Left lung (tissue), 10 donors: ENCODE results near the gene GOLGA6L7. TPM values are rescaled to one million over a fixed set of nuclear protein-coding genes. Genes with fewer than 3 reads are reported as not detected.

Source experiments
- ATAC-seq: fragments of 200-7000 bp; cut with Tn5 transposase; one replicate; pipeline ENCODE4 v1.9.1; 2020; ENCODE audit warnings: moderate library complexity
- DNase-seq, 4 donors: peaks; one replicate each; pipeline ENCODE4 v3.0.0-alpha.2; 2013 to 2020
- H3K27ac ChIP-seq, 2 donors: fragments of 200-600 bp; sonication (generic) in 1 of 2; one replicate each; pipeline versions ENCODE4 v1.5.0 to v1.8.0; 2020 to 2021
- H3K27me3 ChIP-seq, 2 donors: fragments of 200-600 bp; sonication (generic) in 1 of 2; one replicate each; pipeline versions ENCODE4 v1.5.0 to v1.8.0; 2020 to 2021
- H3K36me3 ChIP-seq, 2 donors: fragments of 200-600 bp; sonication (generic) in 1 of 2; one replicate each; pipeline versions ENCODE4 v1.5.0 to v1.8.0; 2020 to 2021
- H3K4me1 ChIP-seq, 2 donors: fragments of 200-600 bp; one replicate each; pipeline ENCODE4 v1.8.0; 2021
- H3K4me3 ChIP-seq, 2 donors: fragments of 200-600 bp; sonication (generic) in 1 of 2; one replicate each; pipeline versions ENCODE4 v1.5.0 to v1.8.0; 2020 to 2021; ENCODE audit warnings: mild to moderate bottlenecking in 1 of 2
- H3K9me3 ChIP-seq, 2 donors: fragments of 200-600 bp; sonication (generic) in 1 of 2; one replicate each; pipeline versions ENCODE4 v1.5.0 to v1.8.0; 2020 to 2021
- intact Hi-C, 2 donors: fragments of 100-400 bp; cut with DNase I; formaldehyde crosslinking; loops; one replicate each; pipeline versions ENCODE4 v1.11.2 to v1.14.2; 2022
- polyA plus RNA-seq, 6 donors: library from polyadenylated mRNA; unstranded; fragments of 120-200 nt; gene quantifications; one replicate each; pipeline ENCODE4 v1.2.1, GENCODE V29; 2013; ENCODE audit not compliant: insufficient read length in 6 of 6
- total RNA-seq, 2 donors: library from RNA; stranded (reverse); fragmentation: NEBNext Ultra II Directional; extraction: Animal tissue kit (Norgen Biotek cat#: 25700); gene quantifications; one replicate each; pipeline ENCODE4 v1.2.1, GENCODE V29; 2021
- TF ChIP-seq, protein P1 (sequence below), 2 donors: fragments of 200-600 bp; sonication (generic) in 1 of 2; IDR thresholded peaks; one replicate each; pipeline versions ENCODE4 v1.5.0 to v1.8.0; 2021; ENCODE audit warnings: antibody characterized with exemption in 2 of 2
- donor health status: DM: no; HTN: yes; CAD: no.
- donor health status: DM: no; HTN: no; CAD: no.

Gene GOLGA6L7
- total and polyA plus RNA-seq, 8 donors: 0.33 to 1.4 (median 0.95) TPM; not detected in 2

DNA sequence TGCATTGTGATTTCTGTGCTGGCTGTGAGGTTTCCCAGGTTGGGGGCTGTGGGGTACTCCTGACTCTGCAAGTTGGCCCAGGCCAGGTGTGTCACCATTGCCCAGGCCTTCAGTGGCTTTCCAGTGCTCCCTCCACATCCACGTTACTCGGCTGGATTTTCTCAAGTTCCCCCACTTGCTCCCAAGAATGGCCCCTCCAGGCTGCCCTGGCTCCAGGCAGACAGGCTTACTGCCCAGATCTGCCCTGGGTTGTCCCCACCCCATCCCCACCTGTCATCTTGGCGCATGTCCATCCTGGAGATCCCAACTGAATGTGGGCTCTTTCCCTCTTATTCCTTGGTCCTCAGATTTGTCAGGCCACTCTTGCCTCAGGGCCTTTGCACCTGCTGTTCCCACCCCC lies 40.9 kb upstream of the GOLGA6L7 start:
- DNase-seq (no peak), ATAC-seq (no peak)
- Histone ChIP-seq H3K4me3 (no peak overlapping the region), H3K27me3 (peaks cover 19 to 51% of the 10 kb centered on the region in 2 donors), H3K27ac (no peak overlapping the region), H3K9me3 (no peaks in the 10 kb centered on the region), H3K4me1 (peaks cover 0 to 16% of the 10 kb centered on the region in 2 donors), H3K36me3 (no peaks in the 10 kb centered on the region)
- intact Hi-C loops: loop anchor here in 1 of 2 donors (10.0 kb wide), 1 partner anchor 215 kb away; no protein-coding TSS in a partner anchor
- TF ChIP-seq, protein P1, sequence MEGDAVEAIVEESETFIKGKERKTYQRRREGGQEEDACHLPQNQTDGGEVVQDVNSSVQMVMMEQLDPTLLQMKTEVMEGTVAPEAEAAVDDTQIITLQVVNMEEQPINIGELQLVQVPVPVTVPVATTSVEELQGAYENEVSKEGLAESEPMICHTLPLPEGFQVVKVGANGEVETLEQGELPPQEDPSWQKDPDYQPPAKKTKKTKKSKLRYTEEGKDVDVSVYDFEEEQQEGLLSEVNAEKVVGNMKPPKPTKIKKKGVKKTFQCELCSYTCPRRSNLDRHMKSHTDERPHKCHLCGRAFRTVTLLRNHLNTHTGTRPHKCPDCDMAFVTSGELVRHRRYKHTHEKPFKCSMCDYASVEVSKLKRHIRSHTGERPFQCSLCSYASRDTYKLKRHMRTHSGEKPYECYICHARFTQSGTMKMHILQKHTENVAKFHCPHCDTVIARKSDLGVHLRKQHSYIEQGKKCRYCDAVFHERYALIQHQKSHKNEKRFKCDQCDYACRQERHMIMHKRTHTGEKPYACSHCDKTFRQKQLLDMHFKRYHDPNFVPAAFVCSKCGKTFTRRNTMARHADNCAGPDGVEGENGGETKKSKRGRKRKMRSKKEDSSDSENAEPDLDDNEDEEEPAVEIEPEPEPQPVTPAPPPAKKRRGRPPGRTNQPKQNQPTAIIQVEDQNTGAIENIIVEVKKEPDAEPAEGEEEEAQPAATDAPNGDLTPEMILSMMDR (IDR thresholded peaks at IDR 0.05): no peak

DNA sequence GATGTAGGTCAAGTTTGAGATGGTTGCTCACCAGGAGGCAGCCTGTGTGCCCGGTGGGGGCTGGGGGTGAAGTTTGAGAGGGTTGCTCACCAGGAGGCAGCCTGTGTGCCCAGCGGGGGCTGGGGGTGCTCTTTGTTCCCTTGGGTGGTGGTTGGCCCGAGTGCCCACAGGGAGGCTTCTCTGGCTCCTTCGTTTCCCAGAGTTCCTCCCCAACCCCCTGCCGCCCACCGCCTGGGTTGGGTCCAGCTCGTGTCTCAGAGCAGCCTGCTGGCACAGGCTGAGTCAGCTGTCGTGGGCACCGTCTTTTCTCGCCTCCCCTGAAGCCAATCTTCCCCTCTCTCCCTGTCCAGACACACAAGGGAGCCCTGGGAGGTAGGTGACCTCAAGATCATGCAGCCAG lies 40.5 kb upstream of the GOLGA6L7 start:
- no peak for ATAC-seq
- TF ChIP-seq, protein P1 (IDR thresholded peaks at IDR 0.05): no peak

DNA sequence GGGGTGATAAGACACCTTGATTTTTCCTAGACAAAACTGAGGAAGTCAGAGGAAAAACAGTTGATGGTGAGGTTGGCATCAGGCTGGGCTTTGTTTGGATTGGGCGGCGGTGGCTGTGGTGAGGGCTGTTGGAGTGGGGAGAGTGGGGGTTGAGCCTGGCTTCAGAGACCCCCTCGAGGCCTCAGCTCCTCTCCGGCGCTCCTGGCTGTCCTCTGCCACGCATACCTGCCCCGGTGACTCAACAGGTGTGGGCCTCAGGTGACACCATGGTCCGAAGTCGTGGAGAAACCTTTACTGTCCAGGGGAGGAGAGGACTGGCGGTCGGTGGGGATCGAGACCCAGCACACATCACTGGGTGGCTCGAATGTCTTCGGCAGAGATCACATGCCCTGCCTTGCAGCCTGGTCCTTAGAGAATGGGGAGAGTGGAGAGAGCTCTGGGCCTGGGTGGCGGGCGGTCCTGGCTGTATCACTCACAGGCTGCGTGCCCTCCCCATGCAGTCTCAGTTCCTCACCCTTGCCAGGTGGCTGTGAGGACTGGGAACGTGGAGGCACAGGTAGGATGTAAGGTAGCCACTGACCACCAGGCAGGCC lies 40.0 kb upstream of the GOLGA6L7 start:
- Histone ChIP-seq H3K27me3 (peaks cover 19 to 58% of the 10 kb centered on the region in 2 donors), H3K4me3 (no peak overlapping the region), H3K4me1 (peaks cover 0 to 16% of the 10 kb centered on the region in 2 donors), H3K9me3 (no peaks in the 10 kb centered on the region), H3K27ac (no peak overlapping the region), H3K36me3 (no peaks in the 10 kb centered on the region)
- DNase-seq: no peak
- ATAC-seq: no peak
- intact Hi-C loops: loop anchor here in 1 of 2 donors (10.0 kb wide), 1 partner anchor 216 kb away; no protein-coding TSS in a partner anchor
- TF ChIP-seq, protein P1 (IDR thresholded peaks at IDR 0.05): no peak

More for the DNA sequence above, 40.5 kb upstream of the GOLGA6L7 start:
- Histone ChIP-seq H3K27ac (no peak overlapping the region), H3K9me3 (no peaks in the 10 kb centered on the region), H3K27me3 (peaks cover 19 to 55% of the 10 kb centered on the region in 2 donors), H3K4me3 (no peak overlapping the region), H3K4me1 (peaks cover 0 to 16% of the 10 kb centered on the region in 2 donors), H3K36me3 (no peaks in the 10 kb centered on the region)
- intact Hi-C loops: loop anchor here in 1 of 2 donors (10.0 kb wide), 1 partner anchor 216 kb away; no protein-coding TSS in a partner anchor
- DNase-seq: no peak

DNA sequence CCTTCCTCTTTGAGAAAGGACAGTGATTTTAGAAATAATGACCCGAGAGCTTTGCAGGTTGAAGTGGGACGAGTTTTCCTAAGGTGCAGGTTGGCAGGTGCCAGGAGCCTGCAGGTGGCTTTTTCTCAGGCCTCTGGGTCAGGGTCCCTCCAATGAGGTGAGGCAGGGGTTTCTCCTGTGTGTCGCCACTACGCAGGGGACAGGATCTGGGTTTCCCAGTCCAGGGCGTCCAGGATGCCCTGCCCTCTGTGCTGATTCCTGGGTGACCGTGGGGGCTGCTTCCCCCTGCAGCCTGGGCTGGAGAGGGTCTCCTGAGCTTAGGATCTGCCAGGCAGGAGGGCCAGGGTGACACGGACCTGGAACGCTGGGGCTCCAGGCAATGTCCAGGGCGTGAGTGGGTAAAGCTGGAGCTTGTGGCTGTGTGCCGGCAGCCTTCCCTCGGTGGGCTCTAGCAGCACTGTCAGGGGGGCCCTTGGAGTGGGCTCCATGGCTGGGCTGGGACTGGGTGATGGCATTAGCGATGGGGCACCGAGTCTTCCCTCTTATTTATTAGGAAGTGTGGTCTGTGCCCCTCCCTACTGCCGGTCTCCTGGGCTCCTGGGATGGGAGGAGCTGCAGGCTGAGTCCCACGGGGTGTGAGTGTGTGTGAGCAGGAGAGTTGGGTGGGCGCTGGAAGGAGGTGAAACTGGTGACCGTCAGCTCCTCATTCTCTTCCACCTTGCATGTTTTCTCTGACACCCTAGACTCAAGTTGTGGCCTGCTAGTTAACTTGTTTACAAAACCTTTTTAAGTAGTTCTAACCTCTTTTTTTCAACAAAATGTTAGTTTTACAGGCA lies 39.1 kb upstream of the GOLGA6L7 start:
- Histone ChIP-seq H3K27ac (no peak overlapping the region), H3K4me1 (peaks cover 0 to 16% of the 10 kb centered on the region in 2 donors), H3K36me3 (no peaks in the 10 kb centered on the region), H3K27me3 (peaks cover 19 to 58% of the 10 kb centered on the region in 2 donors), H3K9me3 (no peaks in the 10 kb centered on the region), H3K4me3 (no peak overlapping the region)
- TF ChIP-seq, protein P1 (IDR thresholded peaks at IDR 0.05): no peak
- intact Hi-C loops: loop anchor here in 1 of 2 donors (10.0 kb wide), 1 partner anchor 217 kb away; no protein-coding TSS in a partner anchor
- DNase-seq (no peak), ATAC-seq (no peak)
